HG02885 (cell line): Measurements from ENCODE around the gene TOX4.
"Not testable (repeated sequence)": the region's sequence is repeated elsewhere in the genome, so short reads cannot be mapped to it uniquely, and the experiment has no call there.

Experiments used
- ATAC-seq: cut with Tn5 transposase; IDR thresholded peaks from one replicate; pipeline ENCODE4 v1.9.1; 2021; ENCODE audit warnings: mild to moderate bottlenecking; ENCODE audit not compliant: unreplicated experiment, poor library complexity

TOX4 gene

GRCh38 chr14:21528381-21529348 lies 51.7 kb downstream of the TOX4 start:
- no peak for ATAC-seq

GRCh38 chr14:21529515-21529914 lies 52.5 kb downstream of the TOX4 start:
- ATAC-seq = no peak

GRCh38 chr14:21533294-21533693 lies 56.3 kb downstream of the TOX4 start:
- ATAC-seq = no peak

- no peak for ATAC-seq
Measured at GRCh38 chr14:21534576-21534975, 57.6 kb downstream of the TOX4 start.

- no peak for ATAC-seq
Measured at GRCh38 chr14:21535545-21536417, 58.8 kb downstream of the TOX4 start.

- ATAC-seq = no peak
Measured at GRCh38 chr14:21536418-21537089, 59.6 kb downstream of the TOX4 start.

GRCh38 chr14:21537090-21537424 lies 60.1 kb downstream of the TOX4 start:
- no peak for ATAC-seq

GRCh38 chr14:21539189-21539940 lies 62.4 kb downstream of the TOX4 start:
- no peak for ATAC-seq

- ATAC-seq = no peak
Measured at GRCh38 chr14:21541413-21542074, 64.5 kb downstream of the TOX4 start.

- no peak for ATAC-seq
Measured at GRCh38 chr14:21543521-21543960, 66.5 kb downstream of the TOX4 start.

- ATAC-seq = no peak
Measured at GRCh38 chr14:21543963-21544362, 67.0 kb downstream of the TOX4 start.

GRCh38 chr14:21544588-21544987 lies 67.6 kb downstream of the TOX4 start:
- ATAC-seq = not testable (repeated sequence)
